GM12892 (cell line): Measurements from ENCODE around the gene PIM3.

Experiments used
- DNase-seq: peaks from one replicate; pipeline ENCODE4 v3.0.0; 2011; ENCODE audit not compliant: insufficient read length
- FAIRE-seq: peaks from 2 replicates; lab custom pipeline; 2011; peaks lifted over from hg19 to GRCh38; lab: Jason Lieb, UNC
- POLR2A ChIP-seq: IDR thresholded peaks from 2 replicates; pipeline ENCODE4 v1.6.1; 2011; ENCODE audit warnings: low read depth, low read length, control low read depth
- POLR2AphosphoS5 ChIP-seq: IDR thresholded peaks from 2 replicates; pipeline ENCODE4 v1.6.1; 2011; ENCODE audit warnings: low read depth, low read length, control low read depth
- TAF1 ChIP-seq: IDR thresholded peaks from 2 replicates; pipeline ENCODE4 v1.6.1; 2011; ENCODE audit warnings: low read depth, mild to moderate bottlenecking, control low read depth, low read length, borderline replicate concordance

PIM3 gene

DNA sequence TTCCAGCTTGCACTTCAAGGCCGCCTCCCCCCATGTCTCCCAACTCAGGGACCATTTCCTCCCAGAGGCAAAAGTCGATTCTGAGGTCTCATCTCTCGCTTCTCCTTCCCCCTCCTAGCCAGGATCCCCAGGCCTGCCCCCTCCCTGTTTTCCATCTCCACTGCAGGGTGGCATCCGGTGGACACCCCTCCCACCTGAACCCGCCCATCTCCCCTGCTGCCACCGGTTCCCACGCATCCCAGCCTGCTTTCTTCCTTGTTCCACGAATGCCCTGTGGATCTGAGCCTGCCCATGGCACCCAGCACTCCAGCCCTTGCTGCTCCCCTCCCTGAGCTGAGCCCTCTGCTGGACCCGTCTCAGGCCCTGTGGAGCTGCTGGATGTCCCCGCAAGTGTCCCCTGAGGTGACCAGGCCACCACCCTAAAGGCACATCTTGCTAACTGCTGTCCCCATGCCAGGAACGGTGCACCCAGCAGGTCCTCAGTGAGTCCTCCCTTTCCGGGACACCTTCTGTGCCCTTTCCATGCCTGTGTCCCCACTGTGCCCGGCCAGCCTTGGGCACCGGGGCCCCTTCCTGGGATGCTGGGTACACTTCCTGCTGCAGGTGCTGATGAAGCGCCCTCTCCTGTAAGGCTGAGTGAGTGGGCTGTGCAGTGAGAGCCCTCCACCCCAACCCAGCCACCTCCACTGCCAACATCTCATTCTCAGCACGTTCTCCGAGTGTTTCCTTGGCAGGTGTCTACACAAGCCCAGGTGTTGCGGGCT, 51.1 kb downstream of the PIM3 start:
- TF ChIP-seq TAF1 (no peak), POLR2AphosphoS5 (no peak), POLR2A (no peak)
- peak; percentile 54 for FAIRE-seq

GRCh38 chr22:50012211-50013181, 51.9 kb downstream of the PIM3 start, which contains the start of gene IL17REL:
Gene IL17REL, minus strand, starts transcription at chr22:50012765. Its CDS starts 119 bp downstream, at chr22:50012646.
- DNase-seq (no peak), FAIRE-seq (no peak)
- TF ChIP-seq POLR2AphosphoS5 (no peak), TAF1 (no peak), POLR2A (no peak)

More for the DNA sequence above, 51.1 kb downstream of the PIM3 start:
- peak; percentile 41 for DNase-seq
